ENCODE results near the gene LRRC75B. TPM values are rescaled to one million over a fixed set of nuclear protein-coding genes. Genes with fewer than 3 reads are reported as not detected.
"Not testable (repeated sequence)": the region's sequence is repeated elsewhere in the genome, so short reads cannot be mapped to it uniquely, and the experiment has no call there.

LRRC75B gene
- total RNA-seq, 2 donors from 2014 or later = 9.5 to 15.2 TPM

GRCh38 chr22:24603770-24604629 lies 11.1 kb upstream of the LRRC75B start:
- DNase-seq (peak in 1 of 2 donors; percentile 63), ATAC-seq (peak; percentile 48)
- intact Hi-C loops (cut with DNase I, micrococcal nuclease) = not testable (repeated sequence)

- DNase-seq = peak in 1 of 2 donors; percentile 45
- ATAC-seq = peak; percentile 54
- intact Hi-C loops (cut with DNase I, micrococcal nuclease) = not testable (repeated sequence)
These were observed 10.2 kb upstream of the LRRC75B start, which contains the start of gene GGT1 for GRCh38 chr22:24602847-24603769. Gene GGT1 (plus strand): TSS chr22:24603193. CDS start chr22:24611082, 7,889 bp downstream.

DNA sequence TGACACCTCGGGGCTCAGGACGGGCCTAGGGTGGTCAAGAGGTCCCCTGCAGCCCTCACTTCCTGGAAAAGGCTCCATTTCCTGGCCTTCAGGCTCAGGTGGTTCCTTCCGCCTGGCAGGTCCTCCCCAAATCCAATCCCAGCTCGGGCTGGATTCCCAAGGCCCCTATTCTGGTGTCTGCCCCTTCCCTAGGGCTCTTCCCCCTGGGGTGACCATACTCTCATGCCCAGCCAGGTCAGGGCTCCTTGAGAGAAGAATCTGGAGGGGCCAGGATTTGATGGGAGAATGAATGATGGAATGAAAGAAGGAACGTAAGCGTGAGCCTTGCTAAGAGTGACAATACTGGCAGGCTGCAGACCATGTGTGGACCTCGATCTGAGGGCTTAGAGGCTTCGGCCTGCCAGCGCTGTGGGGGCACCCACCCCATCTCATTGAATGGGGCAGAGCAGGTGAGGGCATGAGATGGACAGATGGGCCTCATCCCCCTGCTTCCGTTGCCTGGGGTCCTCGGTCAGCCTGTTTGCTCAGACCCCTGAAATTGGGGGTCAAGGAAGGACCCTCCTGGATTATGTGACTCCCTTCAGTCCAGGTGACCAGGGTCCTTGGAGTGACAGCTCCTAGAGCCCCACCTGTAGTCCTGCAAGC lies 9.4 kb upstream of the LRRC75B start:
- intact Hi-C loops (cut with DNase I, micrococcal nuclease); ATAC-seq; DNase-seq: not testable (repeated sequence)

GRCh38 chr22:24601217-24602104 lies 8.6 kb upstream of the LRRC75B start:
- intact Hi-C loops (cut with DNase I, micrococcal nuclease) = no loop called here
- peak; percentile 85 to 90 for DNase-seq
- ATAC-seq = peak; percentile 76

GRCh38 chr22:24599958-24600715 lies 7.3 kb upstream of the LRRC75B start:
- intact Hi-C loops (cut with DNase I, micrococcal nuclease); DNase-seq; ATAC-seq: not testable (repeated sequence)

GRCh38 chr22:24599514-24599913 lies 6.6 kb upstream of the LRRC75B start:
- ATAC-seq (no peak), DNase-seq (no peak)
- intact Hi-C loops (cut with DNase I, micrococcal nuclease) = no loop called here

DNA sequence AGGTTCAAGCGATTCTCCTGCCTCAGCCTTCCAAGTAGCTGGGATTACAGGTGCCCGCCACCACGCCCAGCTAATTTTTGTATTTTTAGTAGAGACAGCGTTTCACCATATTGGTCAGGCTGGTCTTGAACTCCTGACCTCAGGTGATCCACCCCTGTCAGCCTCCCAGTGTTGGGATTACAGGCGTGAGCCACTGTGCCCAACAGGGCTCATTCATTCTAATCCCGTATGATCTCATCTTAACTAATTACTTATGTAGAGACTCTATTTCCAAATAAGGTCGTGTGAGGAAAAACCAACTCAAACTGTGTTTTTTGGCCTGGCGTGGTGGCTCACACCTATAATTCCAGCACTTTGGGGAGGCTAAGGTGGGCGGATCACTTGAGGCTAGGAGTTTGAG lies 4.2 kb upstream of the LRRC75B start:
- DNase-seq; intact Hi-C loops (cut with DNase I, micrococcal nuclease); ATAC-seq: not testable (repeated sequence)

- ATAC-seq (no peak), DNase-seq (no peak)
- intact Hi-C loops (cut with DNase I, micrococcal nuclease) = no loop called here
These were observed 3.0 kb upstream of the LRRC75B start for GRCh38 chr22:24595863-24596262.

DNA sequence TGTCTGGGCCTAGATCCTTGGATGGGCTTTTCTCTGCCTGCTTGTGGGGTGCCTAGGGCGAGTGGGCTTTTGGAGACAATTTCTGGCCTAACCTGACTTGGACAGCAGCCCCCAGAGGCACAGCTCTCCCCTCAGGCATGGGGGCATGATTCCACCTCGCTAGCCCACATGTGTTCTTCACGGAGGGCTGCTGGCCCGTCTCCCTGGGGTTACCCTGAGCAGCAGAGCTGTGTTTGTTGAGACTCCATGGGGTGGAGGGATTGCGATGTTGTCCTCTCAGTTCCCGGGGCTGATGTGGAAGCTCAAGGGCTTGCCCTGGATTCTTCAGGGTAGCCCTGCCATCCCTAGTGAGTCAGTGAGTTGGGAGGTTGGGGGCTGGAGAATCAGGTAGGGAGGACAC lies 2.4 kb upstream of the LRRC75B start:
- DNase-seq (no peak), ATAC-seq (no peak)
- intact Hi-C loops (cut with DNase I, micrococcal nuclease) = no loop called here

GRCh38 chr22:24594569-24595120 lies 1.8 kb upstream of the LRRC75B start:
- intact Hi-C loops (cut with DNase I, micrococcal nuclease) = no loop called here
- ATAC-seq (peak; percentile 5), DNase-seq (no peak)

GRCh38 chr22:24593836-24594568 lies 1.1 kb upstream of the LRRC75B start:
- intact Hi-C loops (cut with DNase I, micrococcal nuclease) = no loop called here
- ATAC-seq (peak; percentile 64), DNase-seq (peak; percentile 62 to 65)

GRCh38 chr22:24593559-24593835 lies 624 bp upstream of the LRRC75B start:
- DNase-seq; intact Hi-C loops (cut with DNase I, micrococcal nuclease); ATAC-seq: not testable (repeated sequence)

- ATAC-seq (peak; percentile 3), DNase-seq (peak in 1 of 2 donors; percentile 45)
These were observed 619 bp downstream of the LRRC75B start for GRCh38 chr22:24592058-24592850.

DNA sequence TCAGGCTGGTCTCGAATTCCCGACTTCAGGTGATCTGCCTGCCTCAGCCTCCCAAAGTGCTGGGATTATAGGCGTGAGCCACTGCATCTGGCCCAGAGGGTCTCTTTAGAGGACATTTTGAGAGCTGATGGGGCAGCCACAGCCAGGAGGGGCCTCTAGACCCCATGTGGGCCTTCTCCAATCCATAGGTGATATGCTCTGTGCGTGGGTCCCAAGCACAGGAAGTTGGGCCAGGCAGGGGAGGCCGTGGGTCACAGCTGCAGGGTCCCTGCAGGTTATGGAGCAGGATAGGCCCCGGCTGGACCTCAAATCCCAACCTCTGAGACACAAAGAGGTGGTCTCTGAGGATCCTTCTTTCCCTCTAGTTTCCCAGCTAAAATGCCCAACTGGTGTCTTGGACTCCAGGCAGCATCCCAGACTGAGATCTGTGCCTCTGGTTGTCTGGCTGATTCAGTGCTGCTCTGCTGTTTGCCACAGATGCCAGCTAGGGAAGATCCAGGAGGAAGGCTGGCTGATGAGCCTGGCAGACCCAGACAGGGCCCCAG lies 1.5 kb downstream of the LRRC75B start:
- DNase-seq (no peak), ATAC-seq (no peak)
- intact Hi-C loops (cut with DNase I, micrococcal nuclease) = no loop called here

More at GRCh38 chr22:24592058-24592850, 619 bp downstream of the LRRC75B start:
- intact Hi-C loops (cut with DNase I, micrococcal nuclease) = no loop called here

DNA sequence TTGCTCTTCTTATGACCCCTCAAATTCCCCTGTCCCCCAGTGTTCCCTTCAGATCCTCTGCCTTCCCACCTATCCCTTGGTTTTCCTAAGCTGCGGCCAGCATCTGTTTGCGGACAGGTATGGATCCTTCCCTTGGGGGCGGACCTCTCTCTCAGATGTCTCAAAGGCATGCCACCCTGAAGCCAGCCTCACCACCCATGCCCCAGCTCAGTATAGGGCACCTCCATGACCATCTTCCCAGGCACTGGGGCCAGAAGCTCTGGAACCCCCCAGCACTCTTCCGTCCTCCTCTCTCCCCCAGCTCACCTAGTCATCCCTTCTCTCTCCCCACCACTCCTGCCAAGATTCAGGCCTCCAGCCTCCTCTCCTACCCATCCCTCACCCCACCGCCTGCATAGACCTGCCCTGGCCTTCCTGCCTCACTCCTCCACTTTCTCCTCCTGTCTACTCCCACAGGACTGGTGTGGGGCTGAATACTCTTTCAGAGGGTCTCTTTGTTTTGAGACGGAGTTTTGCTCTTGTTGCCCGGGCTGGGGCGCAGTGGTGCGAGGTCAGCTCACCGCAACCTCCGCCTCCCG lies 2.2 kb downstream of the LRRC75B start:
- no peak for DNase-seq
- intact Hi-C loops (cut with DNase I, micrococcal nuclease) = no loop called here
- ATAC-seq = no peak
